ENCODE results near the gene TNPO1. TPM values are rescaled to one million over a fixed set of nuclear protein-coding genes. Genes with fewer than 3 reads are reported as not detected.

The TNPO1 gene
- total and polyA plus RNA-seq, 2 of the 8 experiments (the other 6 are each of a cell fraction or from before 2014, with no cell fraction given): 38.5 to 211 TPM

- CTCF ChIA-PET (ENCODE audit: partially characterized antibody): interaction anchor here (0.6 kb wide), 1 partner anchor 1086 kb away, joined by 3 read pairs; no protein-coding TSS in a partner anchor
- TF ChIP-seq ZNF274 (IDR thresholded peaks at IDR 0.05; ENCODE audit: borderline replicate concordance, extremely low read depth, low read length) (no peak), NANOG (IDR thresholded peaks at IDR 0.05; ENCODE audit: insufficient read depth, low read depth, low read length, poor library complexity, severe bottlenecking) (no peak), TEAD4 (IDR thresholded peaks at IDR 0.05; ENCODE audit: low read depth, low read length) (no peak), HDAC2 (IDR thresholded peaks at IDR 0.05; ENCODE audit: borderline replicate concordance in 1 of 2, low read depth in 2 of 2, low read length in 2 of 2) (no peak), POLR2A (IDR thresholded peaks at IDR 0.05; ENCODE audit: control extremely low read depth in 1 of 2, low read depth in 2 of 2, low read length in 2 of 2) (no peak), CHD2 (IDR thresholded peaks at IDR 0.05; ENCODE audit: low read length) (no peak), CBX5 (IDR thresholded peaks at IDR 0.05; ENCODE audit: low read depth, low read length) (no peak), SUZ12 (IDR thresholded peaks at IDR 0.05; ENCODE audit: low read length) (no peak), TCF12 (IDR thresholded peaks at IDR 0.05; ENCODE audit: low read depth, low read length) (no peak), TBP (IDR thresholded peaks at IDR 0.05; ENCODE audit: low read depth, low read length) (no peak), POLR2AphosphoS5 (IDR thresholded peaks at IDR 0.05; ENCODE audit: low read depth, low read length) (no peak), SP4 (IDR thresholded peaks at IDR 0.05; ENCODE audit: low read length) (no peak)
- TF ChIP-seq, protein P1, sequence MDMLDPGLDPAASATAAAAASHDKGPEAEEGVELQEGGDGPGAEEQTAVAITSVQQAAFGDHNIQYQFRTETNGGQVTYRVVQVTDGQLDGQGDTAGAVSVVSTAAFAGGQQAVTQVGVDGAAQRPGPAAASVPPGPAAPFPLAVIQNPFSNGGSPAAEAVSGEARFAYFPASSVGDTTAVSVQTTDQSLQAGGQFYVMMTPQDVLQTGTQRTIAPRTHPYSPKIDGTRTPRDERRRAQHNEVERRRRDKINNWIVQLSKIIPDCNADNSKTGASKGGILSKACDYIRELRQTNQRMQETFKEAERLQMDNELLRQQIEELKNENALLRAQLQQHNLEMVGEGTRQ (IDR thresholded peaks at IDR 0.05; ENCODE audit: low read length): no peak
Observed at GRCh38 chr5:72857396-72857795, 40.9 kb downstream of the TNPO1 start.

More at GRCh38 chr5:72857396-72857795, 40.9 kb downstream of the TNPO1 start:
- Histone ChIP-seq H3K9ac (replicated peaks in 1 of 4; ENCODE audit: extremely low read depth in 1 of 4, low read depth in 3 of 4, low read length in 3 of 4) (no peak overlapping the region), H3K27ac (ENCODE audit: low read depth, low read length) (no peak overlapping the region), H3K23ac (ENCODE audit: insufficient read length) (no peak overlapping the region), H2BK20ac (ENCODE audit: low read length) (no peak overlapping the region), H4K8ac (ENCODE audit: extremely low read depth, insufficient read depth, low read length) (no peak overlapping the region), H2BK15ac (ENCODE audit: low read length) (no peak overlapping the region), H2BK120ac (replicated peaks; ENCODE audit: low read depth, low read length) (no peak overlapping the region), H3K79me1 (ENCODE audit: low read depth, low read length) (peaks cover 2% of the 10 kb centered on the region), H3K4ac (replicated peaks; ENCODE audit: insufficient read length, low read depth, low read length) (no peak overlapping the region), H2BK5ac (ENCODE audit: low read depth, low read length) (no peak overlapping the region), H3K79me2 (ENCODE audit: control insufficient read depth in 1 of 2, insufficient read depth in 2 of 2, low read length in 2 of 2) (peaks cover 3 to 87% of the 10 kb centered on the region in 2 experiments; a peak in 2 of 4 replicates), H3K36me3 (ENCODE audit: control insufficient read depth in 2 of 4, insufficient read depth in 4 of 4, low read length in 3 of 4) (peaks cover 8 to 81% (median 35%) of the 10 kb centered on the region in 4 experiments), H3K27me3 (replicated peaks in 1 of 4; ENCODE audit: control insufficient read depth in 3 of 4, extremely low read depth in 1 of 4, insufficient read depth in 3 of 4, low read length in 3 of 4) (no peaks in the 10 kb centered on the region), H2BK12ac (ENCODE audit: low read depth, low read length) (no peak overlapping the region), H3K18ac (ENCODE audit: extremely low read depth, low read length) (no peak overlapping the region), H4K20me1 (replicated peaks in 1 of 2; ENCODE audit: control insufficient read depth in 1 of 2, insufficient read depth in 2 of 2, low read length in 2 of 2) (peaks cover 7 to 11% of the 10 kb centered on the region in 2 experiments), H3K56ac (replicated peaks; ENCODE audit: insufficient read length, low read depth, low read length) (no peak overlapping the region), H3K14ac (ENCODE audit: insufficient read length) (no peak overlapping the region), H3K23me2 (ENCODE audit: low read depth, low read length) (no peaks in the 10 kb centered on the region), H2AFZ (ENCODE audit: low read length) (no peak overlapping the region), H4K5ac (ENCODE audit: insufficient read length, low read depth, low read length) (no peak overlapping the region), H3K4me3 (ENCODE audit: extremely low read depth in 1 of 4, insufficient read depth in 2 of 4, low read depth in 3 of 4, low read length in 4 of 4) (no peak overlapping the region), H3K4me1 (replicated peaks in 1 of 4; ENCODE audit: control insufficient read depth in 3 of 4, insufficient read depth in 4 of 4, low read length in 3 of 4) (no peaks in the 10 kb centered on the region), H2AK5ac (ENCODE audit: low read depth, low read length) (no peak overlapping the region), H4K91ac (replicated peaks; ENCODE audit: insufficient read length, low read length) (no peak overlapping the region), H3K9me3 (ENCODE audit: insufficient read depth in 2 of 2, low read depth in 1 of 2, low read length in 1 of 2) (no peaks in the 10 kb centered on the region), H3K4me2 (ENCODE audit: insufficient read depth in 1 of 2, low read depth in 2 of 2, low read length in 2 of 2) (no peak overlapping the region)
- no peak for FAIRE-seq
- POLR2A ChIA-PET (ENCODE audit: partially characterized antibody): interaction anchor here (1.9 to 2.1 kb wide), 2 partner anchors 8 to 9 kb away, joined by 6 to 9 read pairs; no protein-coding TSS in a partner anchor
- WGBS, 2 experiments (ENCODE audit: extremely low coverage in 1 of 2, insufficient coverage in 1 of 2, insufficient read length in 1 of 2, insufficient replicate concordance in 2 of 2, low coverage in 1 of 2, low lambda C conversion rate in 2 of 2, missing lambda C conversion rate in 1 of 2): 93% methylated on average over 5 of the region's 5 CpGs; no CpG with 5 or more reads in 1 of the 2 experiments
- DNase-seq (ENCODE audit: low read depth in 1 of 2, low spot score in 2 of 2): no peak

Measured in H1 (cell line).